GM18511 (cell line): ENCODE results near the gene PTPRG.

Experiments used
- ATAC-seq: cut with Tn5 transposase; IDR thresholded peaks from one replicate; pipeline ENCODE4 v1.9.1; 2021; ENCODE audit warnings: mild to moderate bottlenecking, moderate library complexity; ENCODE audit not compliant: unreplicated experiment

PTPRG gene

GRCh38 chr3:62193586-62194345 lies 632.4 kb downstream of the PTPRG start:
- ATAC-seq: no peak

DNA sequence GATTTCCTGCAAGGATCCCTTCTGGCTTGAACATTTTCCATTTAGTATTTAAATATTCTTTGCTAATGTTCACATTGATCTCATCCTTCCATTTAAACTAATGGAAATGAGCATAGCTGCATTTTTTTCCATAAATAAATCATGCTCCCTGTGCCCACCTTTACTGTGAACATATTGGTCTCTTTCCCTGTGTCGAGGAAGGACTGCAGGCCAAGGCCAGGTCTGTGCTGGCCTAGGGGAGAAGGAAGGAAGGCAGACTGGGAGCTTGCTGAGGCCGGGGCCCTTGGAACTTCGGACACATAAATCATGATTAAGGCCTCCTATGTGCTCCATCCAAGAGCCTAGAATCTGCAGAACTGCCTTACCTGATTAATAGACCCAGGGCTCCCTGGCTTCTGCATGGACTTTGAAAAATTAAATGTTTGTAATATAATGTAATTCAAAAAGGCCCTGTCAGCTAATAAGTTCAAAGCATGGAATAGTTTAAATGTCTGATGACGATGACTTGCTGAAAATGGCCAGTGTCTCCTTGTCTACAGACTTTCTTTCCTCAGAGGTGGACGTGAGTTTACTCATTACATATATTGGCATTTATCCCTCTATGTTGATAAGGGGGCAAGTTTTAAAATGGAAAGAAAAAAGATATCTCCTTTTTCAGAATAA lies 636.1 kb downstream of the PTPRG start:
- ATAC-seq: no peak

DNA sequence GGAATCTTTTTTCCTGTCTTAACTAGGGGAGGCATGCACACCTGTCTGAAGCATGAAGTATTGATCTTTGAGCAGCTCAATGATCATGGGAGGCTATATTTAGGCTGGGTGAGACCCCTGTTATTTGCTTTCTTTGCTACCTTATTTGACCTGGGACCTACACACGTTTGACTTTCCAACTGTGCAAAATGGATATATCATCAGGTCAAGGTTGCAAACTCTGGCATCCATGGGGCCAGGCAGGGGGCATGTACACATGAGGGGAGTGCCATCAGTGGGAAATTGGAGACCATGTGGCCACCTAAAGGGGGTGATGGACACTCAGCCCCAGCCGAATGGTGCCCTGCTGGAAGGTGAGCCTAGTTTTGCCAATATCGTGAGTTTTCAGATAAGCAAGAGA lies 637.8 kb downstream of the PTPRG start:
- no peak for ATAC-seq

DNA sequence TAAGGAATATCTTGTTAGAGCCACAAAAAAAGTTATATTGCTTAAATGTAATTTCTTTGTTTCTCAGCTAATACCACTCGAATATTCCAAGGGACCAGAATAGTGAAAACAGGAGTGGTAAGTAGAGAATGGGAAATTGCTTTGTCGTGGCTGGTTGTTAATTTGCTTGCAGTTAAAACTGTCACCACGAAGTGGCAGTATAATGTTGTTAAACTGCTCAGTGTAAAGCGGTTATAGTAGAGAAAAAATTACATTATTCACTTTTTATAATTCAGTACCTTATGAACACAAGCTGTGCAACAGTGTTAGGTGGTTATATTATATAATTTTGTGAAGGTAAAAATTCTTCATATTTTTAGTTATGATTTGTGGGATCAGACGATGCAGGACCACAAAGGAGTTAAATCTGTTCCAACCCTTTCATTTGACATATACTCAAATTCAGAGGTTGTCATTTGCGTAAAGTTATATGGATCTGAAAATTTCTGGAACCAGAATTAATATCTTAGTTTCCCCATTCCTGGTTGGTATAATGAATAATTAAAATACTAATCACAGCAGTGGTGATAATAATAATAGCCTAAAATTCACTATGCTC lies 640.2 kb downstream of the PTPRG start:
- ATAC-seq: no peak

GRCh38 chr3:62203152-62203551 lies 641.8 kb downstream of the PTPRG start:
- ATAC-seq: no peak

DNA sequence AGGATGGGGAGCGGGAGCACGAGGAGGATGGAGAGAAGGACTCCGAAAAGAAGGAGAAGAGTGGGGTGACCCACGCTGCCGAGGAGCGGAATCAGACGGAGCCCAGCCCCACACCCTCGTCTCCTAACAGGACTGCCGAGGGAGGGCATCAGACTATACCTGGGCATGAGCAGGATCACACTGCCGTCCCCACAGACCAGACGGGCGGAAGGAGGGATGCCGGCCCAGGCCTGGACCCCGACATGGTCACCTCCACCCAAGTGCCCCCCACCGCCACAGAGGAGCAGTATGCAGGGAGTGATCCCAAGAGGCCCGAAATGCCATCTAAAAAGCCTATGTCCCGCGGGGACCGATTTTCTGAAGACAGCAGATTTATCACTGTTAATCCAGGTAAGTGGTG lies 642.2 kb downstream of the PTPRG start:
- no peak for ATAC-seq

DNA sequence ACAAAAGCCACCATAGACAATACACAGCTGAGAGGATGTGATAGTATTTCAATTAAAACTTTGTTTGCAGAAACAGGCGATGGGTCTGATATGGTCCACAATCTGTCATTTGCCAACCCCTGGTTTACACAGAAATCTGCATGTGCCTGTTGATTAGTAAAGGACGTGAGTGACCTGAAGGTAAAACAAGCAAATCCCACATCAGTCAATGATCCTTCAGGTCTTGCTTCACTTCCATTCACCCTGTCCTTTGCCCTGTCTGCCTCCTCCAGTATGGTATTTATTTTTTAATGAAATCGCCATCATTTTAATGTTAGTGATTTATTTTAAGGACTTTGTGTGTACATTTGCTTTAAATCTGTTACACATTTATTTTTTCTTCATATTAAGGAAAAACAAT lies 645.8 kb downstream of the PTPRG start:
- ATAC-seq: no peak

GRCh38 chr3:62208385-62208784 lies 647.0 kb downstream of the PTPRG start:
- ATAC-seq: no peak

DNA sequence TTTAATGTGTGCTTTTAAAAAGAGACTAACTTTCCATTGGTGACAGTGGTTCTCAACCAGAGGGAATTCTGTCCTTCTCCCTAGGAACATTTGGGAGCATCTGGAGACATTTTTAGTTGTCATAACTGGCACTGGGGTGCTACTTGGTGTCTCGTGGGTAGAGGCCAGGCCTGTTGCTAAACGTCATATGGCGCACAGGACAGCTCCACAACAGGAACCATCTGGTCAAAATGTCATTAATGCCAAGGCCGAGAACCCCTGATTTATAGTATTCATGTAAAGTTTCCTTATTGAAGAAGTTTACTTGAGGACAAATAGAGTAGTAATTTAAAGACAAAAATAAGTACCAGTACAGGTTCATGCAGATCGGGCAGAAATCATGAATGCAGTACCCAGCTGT lies 647.7 kb downstream of the PTPRG start:
- no peak for ATAC-seq

DNA sequence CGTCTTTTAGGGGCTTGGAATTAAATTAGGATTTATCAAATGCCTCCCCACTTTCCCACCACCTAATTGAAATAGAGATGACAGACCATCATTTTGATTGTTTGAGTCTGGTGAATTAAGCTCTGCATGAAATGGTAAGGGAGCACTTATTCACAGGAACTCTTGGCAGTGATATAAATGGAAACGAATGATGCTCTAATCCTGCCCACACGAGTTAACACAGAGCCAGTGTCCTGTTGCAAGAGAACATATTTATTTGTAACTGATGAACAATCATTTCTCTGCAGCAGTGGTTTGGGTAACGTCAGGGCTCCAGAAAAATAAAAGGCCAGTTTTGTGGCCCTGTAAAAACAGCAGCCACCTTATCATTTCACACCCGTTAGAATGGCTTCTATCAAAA lies 648.6 kb downstream of the PTPRG start:
- ATAC-seq: no peak

DNA sequence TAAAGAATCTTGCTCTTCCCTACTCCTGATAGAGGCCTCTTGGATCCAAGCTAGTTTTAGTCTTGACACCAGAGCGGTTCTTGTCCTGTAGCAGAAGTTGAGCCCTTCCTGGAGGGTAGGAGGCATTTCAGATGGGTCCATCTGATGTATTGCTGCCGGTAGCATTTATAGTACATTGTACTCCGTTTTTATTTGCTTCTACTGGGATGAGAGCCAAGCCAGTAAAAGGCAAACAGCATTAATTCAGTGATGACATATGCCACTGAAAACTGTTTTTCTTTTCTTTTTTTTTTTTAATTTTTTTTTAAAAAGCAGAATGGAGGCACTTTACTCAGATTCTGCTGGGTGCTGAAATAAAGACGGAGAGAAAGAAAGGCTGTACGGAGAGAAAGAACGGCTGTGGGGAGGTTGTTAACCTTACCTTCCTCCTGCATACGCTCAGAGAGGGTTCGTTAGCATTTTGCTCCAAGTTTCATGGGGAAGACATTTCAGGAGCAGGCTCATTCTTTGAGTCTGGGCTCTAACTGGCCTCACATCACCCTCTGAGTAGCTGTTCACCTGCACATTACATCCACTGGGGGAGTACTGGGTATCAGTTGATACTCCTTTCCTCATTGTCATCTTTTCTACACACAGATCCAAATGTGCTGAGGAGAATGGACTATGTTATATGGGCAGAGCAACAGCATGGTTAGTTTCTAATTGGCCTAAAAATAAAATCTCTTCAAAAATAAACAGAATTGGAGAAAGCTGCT lies 650.5 kb downstream of the PTPRG start:
- ATAC-seq: no peak

DNA sequence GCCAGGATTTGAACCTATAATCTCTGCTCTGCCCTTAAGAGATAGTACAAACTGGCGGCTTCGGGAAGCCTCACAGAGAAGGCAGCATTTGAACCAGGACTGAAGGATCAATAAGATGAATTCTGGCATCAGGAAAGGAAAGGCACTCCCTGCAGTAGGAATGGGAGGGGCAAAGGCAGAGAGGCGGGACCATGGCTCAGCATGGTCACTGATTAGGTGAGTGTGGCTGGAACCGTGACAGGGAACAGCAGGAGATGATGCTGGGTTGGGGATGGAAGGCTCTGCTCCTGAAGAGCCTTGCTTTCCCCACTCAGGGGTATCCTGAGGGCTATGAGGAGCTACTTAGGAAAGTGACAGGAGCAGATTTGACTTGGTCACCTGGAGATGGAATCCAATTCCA lies 653.5 kb downstream of the PTPRG start:
- no peak for ATAC-seq

- ATAC-seq: no peak
Measured at GRCh38 chr3:62220616-62221015, 659.2 kb downstream of the PTPRG start.

GRCh38 chr3:62225051-62225450 lies 663.7 kb downstream of the PTPRG start:
- ATAC-seq: no peak

DNA sequence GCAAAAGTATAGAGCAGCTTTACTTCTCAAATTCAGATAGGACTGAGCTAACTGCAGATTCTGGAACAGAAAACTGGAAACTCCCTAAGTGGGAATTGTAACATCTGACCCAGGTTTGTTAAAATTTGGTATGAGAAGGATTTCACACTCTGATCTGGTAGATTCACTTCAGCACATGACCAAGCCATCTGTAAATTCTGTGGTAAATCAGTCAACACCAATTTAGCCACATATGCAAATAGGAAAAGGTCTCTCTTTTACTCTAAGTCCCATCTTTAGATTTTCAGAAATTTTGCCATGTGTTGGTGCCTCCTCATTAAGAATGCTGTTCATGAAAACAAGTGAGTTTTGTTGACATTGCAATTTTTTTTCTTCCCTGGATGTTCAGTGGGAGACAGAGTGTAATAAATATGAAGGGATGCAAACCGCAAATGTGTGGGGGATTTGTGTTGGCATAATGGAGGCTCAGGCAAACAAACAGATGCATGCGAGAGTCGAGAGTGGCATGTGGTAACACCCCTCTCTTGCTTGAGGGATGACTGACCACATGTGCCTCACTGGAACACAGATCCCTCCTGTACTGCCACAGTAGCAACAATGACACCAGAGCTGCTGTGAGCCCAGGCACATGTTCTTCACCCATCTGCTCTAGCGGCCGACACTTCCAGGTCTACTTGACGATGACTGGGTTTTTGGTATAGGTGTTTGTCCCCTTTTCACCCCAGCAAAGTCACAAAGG lies 665.4 kb downstream of the PTPRG start:
- no peak for ATAC-seq

GRCh38 chr3:62228467-62228866 lies 667.1 kb downstream of the PTPRG start:
- no peak for ATAC-seq

DNA sequence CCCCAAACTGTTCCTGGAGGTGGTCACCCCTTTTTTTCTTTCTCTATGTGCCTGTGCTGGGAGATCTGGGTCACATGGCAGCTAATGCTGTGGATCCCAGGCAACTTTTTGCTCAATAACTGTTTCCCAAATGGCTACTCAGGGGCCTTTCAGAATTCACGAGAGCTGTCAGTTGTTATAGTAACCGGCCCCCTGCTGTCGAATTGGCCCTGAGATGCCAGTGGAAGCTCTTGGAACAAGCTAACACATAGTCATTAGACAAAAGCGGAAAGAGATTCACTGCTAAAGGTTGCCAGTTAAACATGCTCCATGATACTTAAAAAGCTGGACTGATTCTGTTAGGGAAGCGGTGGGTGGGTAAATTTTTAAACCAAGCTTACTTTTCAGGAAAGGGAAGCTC lies 667.8 kb downstream of the PTPRG start:
- ATAC-seq: no peak

- no peak for ATAC-seq
Measured at GRCh38 chr3:62229908-62230307, 668.5 kb downstream of the PTPRG start.

GRCh38 chr3:62233065-62233464 lies 671.7 kb downstream of the PTPRG start:
- ATAC-seq: no peak

GRCh38 chr3:62236016-62236415 lies 674.6 kb downstream of the PTPRG start:
- no peak for ATAC-seq
